ENCODE measurements around the gene VEPH1.

- TF ChIP-seq EZH2 (IDR thresholded peaks at IDR 0.05; ENCODE audit: borderline replicate concordance, low read depth, low read length, poor library complexity, severe bottlenecking), result no peak
- TF ChIP-seq CTCF (conservative IDR thresholded peaks at IDR 0.05; ENCODE audit: low read depth, low read length), result no peak
These were observed 146.7 kb downstream of the VEPH1 start for GRCh38 chr3:157356541-157356940.

All from A673 (cell line).